PC-3 (cell line): ENCODE results near the gene SNTG2. TPM values are rescaled to one million over a fixed set of nuclear protein-coding genes. Genes with fewer than 3 reads are reported as not detected.

ENCODE experiments used
- ATAC-seq: fragments of 200-7000 bp; cut with Tn5 transposase; 2 replicates; pipeline ENCODE4 v1.9.1; 2020; ENCODE audit warnings: mild to moderate bottlenecking, moderate library complexity
- BruUV-seq: library from RNA; stranded (reverse); fragments of 400-500 nt; replicated peaks from 2 replicates; lab custom pipeline; 2021; lab: Mats Ljungman, UMichigan
- CTCF ChIA-PET: fragments of 300-600 bp; sonication (Branson Sonifier 250); formaldehyde crosslinking; loops from one replicate; lab custom pipeline; 2022; ENCODE audit warnings: antibody characterized with exemption; lab: Charles Lee
- POLR2A ChIA-PET: fragments of 300-600 bp; sonication (Branson Sonifier 250); formaldehyde crosslinking; loops from one replicate; lab custom pipeline; 2022; ENCODE audit warnings: antibody characterized with exemption; ENCODE audit not compliant: unreplicated experiment; lab: Charles Lee
- DNase-seq: peaks from one replicate; pipeline ENCODE4 v3.0.0-alpha.2; 2015
- H2AFZ ChIP-seq: fragments of 300-600 bp; sonication (generic); 2 replicates; pipeline ENCODE4 v1.6.0; 2016; ENCODE audit warnings: antibody characterized with exemption, low read length
- H3F3A ChIP-seq: fragments of 300-600 bp; sonication (generic); one replicate; pipeline ENCODE4 v1.6.0; 2017; ENCODE audit warnings: antibody characterized with exemption, low read length, control low read depth, mild to moderate bottlenecking; ENCODE audit not compliant: unreplicated experiment
- H3K27ac ChIP-seq: fragments of 300-600 bp; sonication (generic); 2 replicates; pipeline ENCODE4 v1.5.1; 2016; ENCODE audit warnings: mild to moderate bottlenecking, low read length
- H3K27me3 ChIP-seq: fragments of 300-600 bp; sonication (generic); 2 replicates; pipeline ENCODE4 v1.6.1; 2016; ENCODE audit warnings: low read length, mixed read lengths
- H3K36me3 ChIP-seq: fragments of 300-600 bp; sonication (generic); 2 replicates; pipeline ENCODE4 v1.6.1; 2016; ENCODE audit warnings: low read depth, mixed run types, low read length, mixed read lengths
- H3K4me1 ChIP-seq: fragments of 300-600 bp; sonication (generic); 2 replicates; pipeline ENCODE4 v1.5.1; 2016; ENCODE audit warnings: low read length; ENCODE audit not compliant: insufficient read depth
- H3K4me2 ChIP-seq: fragments of 300-600 bp; sonication (generic); 2 replicates; pipeline ENCODE4 v1.6.0; 2016; ENCODE audit warnings: low read length
- H3K4me3 ChIP-seq: fragments of 300-600 bp; sonication (generic); 2 replicates; pipeline ENCODE4 v1.5.1; 2016; ENCODE audit warnings: mild to moderate bottlenecking, low read length, mixed read lengths
- H3K79me2 ChIP-seq: fragments of 300-600 bp; sonication (generic); 2 replicates; pipeline ENCODE4 v1.6.1; 2017; ENCODE audit warnings: low read length, mixed read lengths
- H3K9ac ChIP-seq: fragments of 300-600 bp; sonication (generic); 2 replicates; pipeline ENCODE4 v1.6.0; 2016; ENCODE audit warnings: mild to moderate bottlenecking, low read length
- H3K9me2 ChIP-seq: fragments of 300-600 bp; sonication (generic); replicated peaks from 2 replicates; pipeline ENCODE4 v1.6.1; 2016; ENCODE audit warnings: mixed run types, low read length, mixed read lengths
- H3K9me3 ChIP-seq: fragments of 300-600 bp; sonication (generic); 2 replicates; pipeline ENCODE4 v1.6.1; 2016; ENCODE audit warnings: low read length, mixed read lengths
- H4K20me1 ChIP-seq: fragments of 300-600 bp; sonication (generic); 2 replicates; pipeline ENCODE4 v1.6.1; 2016; ENCODE audit warnings: low read length, mixed read lengths
- EZH2 ChIP-seq: fragments of 300-600 bp; sonication (generic); IDR thresholded peaks from one replicate; pipeline ENCODE4 v1.6.1; 2017; ENCODE audit warnings: antibody characterized with exemption, mild to moderate bottlenecking, low read length; ENCODE audit not compliant: unreplicated experiment
- EZH2phosphoT487 ChIP-seq: fragments of 300-600 bp; sonication (generic); IDR thresholded peaks from 2 replicates; pipeline ENCODE4 v1.6.1; 2018; ENCODE audit warnings: mild to moderate bottlenecking, antibody characterized with exemption, low read length, borderline replicate concordance
- intact Hi-C: fragments of 100-400 bp; cut with micrococcal nuclease; formaldehyde crosslinking; loops from 2 replicates; pipeline ENCODE4 v1.9.0; 2023
- total RNA-seq: library from RNA; depleted of rRNA; stranded (reverse); fragments of >200 nt; gene quantifications from 2 replicates; pipeline ENCODE4 v1.2.3, GENCODE V29; 2014
- TF ChIP-seq, protein P1 (sequence below): fragments of 300-600 bp; sonication (generic); conservative IDR thresholded peaks from 2 replicates; pipeline ENCODE4 v1.5.1; 2017; ENCODE audit warnings: antibody characterized with exemption, low read depth, mild to moderate bottlenecking, low read length

The SNTG2 gene
- total RNA-seq, 1 experiment from 2014 or later = not detected

DNA sequence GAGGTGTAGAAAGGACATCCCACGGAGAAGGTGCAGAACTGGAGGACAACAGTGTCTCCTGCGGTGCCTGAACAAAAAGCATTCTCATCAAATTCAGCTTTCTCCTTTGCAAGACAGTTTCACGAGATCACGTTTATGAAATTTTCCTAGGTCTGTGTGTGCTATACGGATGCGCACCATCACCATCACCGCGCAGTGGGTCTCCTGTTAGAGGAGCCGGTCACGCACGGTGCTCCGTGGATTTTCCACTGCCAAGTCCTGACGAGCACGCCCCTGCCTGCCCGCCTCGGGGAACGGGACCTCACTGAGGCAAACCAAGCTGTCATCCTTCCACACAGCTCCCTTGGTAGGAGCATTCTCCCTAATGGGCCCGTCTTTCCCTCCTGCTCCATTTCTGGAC, 322.2 kb downstream of the SNTG2 start:
- TF ChIP-seq, protein P1, sequence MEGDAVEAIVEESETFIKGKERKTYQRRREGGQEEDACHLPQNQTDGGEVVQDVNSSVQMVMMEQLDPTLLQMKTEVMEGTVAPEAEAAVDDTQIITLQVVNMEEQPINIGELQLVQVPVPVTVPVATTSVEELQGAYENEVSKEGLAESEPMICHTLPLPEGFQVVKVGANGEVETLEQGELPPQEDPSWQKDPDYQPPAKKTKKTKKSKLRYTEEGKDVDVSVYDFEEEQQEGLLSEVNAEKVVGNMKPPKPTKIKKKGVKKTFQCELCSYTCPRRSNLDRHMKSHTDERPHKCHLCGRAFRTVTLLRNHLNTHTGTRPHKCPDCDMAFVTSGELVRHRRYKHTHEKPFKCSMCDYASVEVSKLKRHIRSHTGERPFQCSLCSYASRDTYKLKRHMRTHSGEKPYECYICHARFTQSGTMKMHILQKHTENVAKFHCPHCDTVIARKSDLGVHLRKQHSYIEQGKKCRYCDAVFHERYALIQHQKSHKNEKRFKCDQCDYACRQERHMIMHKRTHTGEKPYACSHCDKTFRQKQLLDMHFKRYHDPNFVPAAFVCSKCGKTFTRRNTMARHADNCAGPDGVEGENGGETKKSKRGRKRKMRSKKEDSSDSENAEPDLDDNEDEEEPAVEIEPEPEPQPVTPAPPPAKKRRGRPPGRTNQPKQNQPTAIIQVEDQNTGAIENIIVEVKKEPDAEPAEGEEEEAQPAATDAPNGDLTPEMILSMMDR = no peak
- TF ChIP-seq EZH2phosphoT487 = no peak
- TF ChIP-seq EZH2 = no peak
- ChIA-PET POLR2A (no interaction called here), CTCF (no interaction called here)
- H3K4me2 ChIP-seq = no peak overlapping the region
- ATAC-seq = no peak
- BruUV-seq = no TSS peak
- DNase-seq = no peak
- H3K27me3 ChIP-seq = peaks cover 69% of the 10 kb centered on the region
- intact Hi-C loops = no loop called here
- no peaks in the 10 kb centered on the region for H4K20me1 ChIP-seq
- H3F3A ChIP-seq = no peaks in the 10 kb centered on the region
- H3K79me2 ChIP-seq = no peaks in the 10 kb centered on the region
- no peak overlapping the region for H2AFZ ChIP-seq
- no peak overlapping the region for H3K9ac ChIP-seq
- H3K4me3 ChIP-seq = no peak overlapping the region
- no peaks in the 10 kb centered on the region for H3K9me2 ChIP-seq
- H3K9me3 ChIP-seq = no peaks in the 10 kb centered on the region
- H3K4me1 ChIP-seq = no peaks in the 10 kb centered on the region
- H3K27ac ChIP-seq = no peak overlapping the region
- no peaks in the 10 kb centered on the region for H3K36me3 ChIP-seq

DNA sequence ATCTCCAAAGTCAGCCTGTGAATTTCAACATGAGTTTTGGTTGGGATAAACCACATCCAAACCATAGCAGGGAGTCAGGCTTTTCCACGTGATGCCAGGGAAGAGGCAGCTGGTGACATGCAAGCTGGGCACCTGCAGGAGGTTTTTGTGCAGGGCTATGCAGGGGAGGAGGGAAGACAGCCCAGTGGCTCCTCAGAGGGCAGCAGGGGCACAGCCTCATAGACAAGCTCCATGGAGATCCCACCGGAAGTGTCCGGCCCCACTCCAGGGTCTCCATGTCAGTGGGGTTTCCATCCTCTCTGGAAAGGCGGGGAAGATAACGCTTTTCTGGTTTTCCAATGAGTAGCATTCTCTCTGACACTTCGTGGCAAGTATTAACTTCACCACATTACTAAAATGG, 327.0 kb downstream of the SNTG2 start:
- ChIA-PET POLR2A (no interaction called here), CTCF (no interaction called here)
- DNase-seq (no peak), ATAC-seq (no peak)
- peaks cover 33% of the 10 kb centered on the region for H3K27me3 ChIP-seq
- H3K9me3 ChIP-seq = no peaks in the 10 kb centered on the region
- H3K27ac ChIP-seq = no peak overlapping the region
- H2AFZ ChIP-seq = no peak overlapping the region
- H3K9me2 ChIP-seq = no peaks in the 10 kb centered on the region
- H3K4me3 ChIP-seq = no peak overlapping the region
- intact Hi-C loops = no loop called here
- no TSS peak for BruUV-seq
- no peak for TF ChIP-seq EZH2
- no peak for TF ChIP-seq EZH2phosphoT487
- TF ChIP-seq, protein P1 = no peak
- no peak overlapping the region for H3K4me2 ChIP-seq
- H3K9ac ChIP-seq = no peak overlapping the region
- H3K36me3 ChIP-seq = no peaks in the 10 kb centered on the region
- H4K20me1 ChIP-seq = no peaks in the 10 kb centered on the region
- no peaks in the 10 kb centered on the region for H3K79me2 ChIP-seq
- H3K4me1 ChIP-seq = no peaks in the 10 kb centered on the region
- H3F3A ChIP-seq = no peaks in the 10 kb centered on the region

- Histone ChIP-seq H3K79me2 (no peaks in the 10 kb centered on the region), H2AFZ (no peak overlapping the region), H4K20me1 (no peaks in the 10 kb centered on the region), H3K27ac (no peak overlapping the region), H3K27me3 (peaks cover 28% of the 10 kb centered on the region), H3F3A (no peaks in the 10 kb centered on the region), H3K4me2 (no peak overlapping the region), H3K36me3 (no peaks in the 10 kb centered on the region), H3K9ac (no peak overlapping the region), H3K4me1 (no peaks in the 10 kb centered on the region), H3K9me3 (no peaks in the 10 kb centered on the region), H3K9me2 (no peaks in the 10 kb centered on the region), H3K4me3 (no peak overlapping the region)
- TF ChIP-seq, protein P1 = no peak
- no peak for TF ChIP-seq EZH2
- no peak for TF ChIP-seq EZH2phosphoT487
- BruUV-seq = no TSS peak
- no peak for DNase-seq
- intact Hi-C loops = no loop called here
- CTCF ChIA-PET = no interaction called here
- POLR2A ChIA-PET = no interaction called here
- no peak for ATAC-seq
Measured at GRCh38 chr2:1278125-1278524, 327.5 kb downstream of the SNTG2 start.
